Measurements from ENCODE around the gene SLC22A24. TPM values are rescaled to one million over a fixed set of nuclear protein-coding genes. Genes with fewer than 3 reads are reported as not detected.

Gene SLC22A24
- total and polyA plus RNA-seq, 12 donors = not detected

DNA sequence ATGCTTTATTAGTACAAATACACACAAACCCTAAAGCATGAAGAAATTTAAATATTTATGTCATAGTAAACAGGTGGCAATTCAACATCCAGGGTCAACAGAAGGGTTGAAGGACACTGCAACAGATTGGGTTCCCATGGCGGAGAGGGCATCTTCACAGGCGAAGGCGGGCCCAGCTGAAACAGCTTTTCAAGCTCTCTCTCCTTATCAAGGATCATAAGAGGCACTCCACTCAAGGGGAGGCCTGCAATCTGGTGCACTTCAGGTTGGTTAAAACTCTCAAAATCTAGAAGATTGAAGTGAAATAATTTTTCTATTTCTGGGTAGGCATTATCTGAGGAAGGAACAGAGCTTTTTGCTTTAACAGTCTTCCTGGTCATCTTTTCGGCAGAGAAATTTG is 111.6 kb downstream of the SLC22A24 start:
- peaks cover 0 to 27% (median 0%) of the 10 kb centered on the region in 7 donors for H3K27me3 ChIP-seq
- WGBS, 2 donors = 88% methylated on average over 4 of the region's 4 CpGs
- H3K27ac ChIP-seq = no peak overlapping the region
- DNase-seq (no peak), ATAC-seq (no peak)
- H3K36me3 ChIP-seq = no peaks in the 10 kb centered on the region
- intact Hi-C loops (cut with DNase I) = loop anchor here in 6 of 10 donors (5.0 to 10.0 kb wide), 3 partner anchors 180 to 602 kb away; no protein-coding TSS in a partner anchor
- TF ChIP-seq, protein P1, sequence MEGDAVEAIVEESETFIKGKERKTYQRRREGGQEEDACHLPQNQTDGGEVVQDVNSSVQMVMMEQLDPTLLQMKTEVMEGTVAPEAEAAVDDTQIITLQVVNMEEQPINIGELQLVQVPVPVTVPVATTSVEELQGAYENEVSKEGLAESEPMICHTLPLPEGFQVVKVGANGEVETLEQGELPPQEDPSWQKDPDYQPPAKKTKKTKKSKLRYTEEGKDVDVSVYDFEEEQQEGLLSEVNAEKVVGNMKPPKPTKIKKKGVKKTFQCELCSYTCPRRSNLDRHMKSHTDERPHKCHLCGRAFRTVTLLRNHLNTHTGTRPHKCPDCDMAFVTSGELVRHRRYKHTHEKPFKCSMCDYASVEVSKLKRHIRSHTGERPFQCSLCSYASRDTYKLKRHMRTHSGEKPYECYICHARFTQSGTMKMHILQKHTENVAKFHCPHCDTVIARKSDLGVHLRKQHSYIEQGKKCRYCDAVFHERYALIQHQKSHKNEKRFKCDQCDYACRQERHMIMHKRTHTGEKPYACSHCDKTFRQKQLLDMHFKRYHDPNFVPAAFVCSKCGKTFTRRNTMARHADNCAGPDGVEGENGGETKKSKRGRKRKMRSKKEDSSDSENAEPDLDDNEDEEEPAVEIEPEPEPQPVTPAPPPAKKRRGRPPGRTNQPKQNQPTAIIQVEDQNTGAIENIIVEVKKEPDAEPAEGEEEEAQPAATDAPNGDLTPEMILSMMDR (IDR thresholded peaks at IDR 0.05) = no peak
- no peak overlapping the region for H3K4me3 ChIP-seq
- H3K4me1 ChIP-seq = peaks cover 0 to 3% (median 0%) of the 10 kb centered on the region in 9 donors
- peaks cover 0 to 9% (median 0%) of the 10 kb centered on the region in 11 donors for H3K9me3 ChIP-seq

Other genes with a start within 250 kb of the SLC22A24 start
- gene CHRM1, start 222.9 kb downstream of the SLC22A24 start, total RNA-seq = not detected
- gene CHRM1, start 222.9 kb downstream of the SLC22A24 start, polyA plus RNA-seq = not detected
- gene SLC22A6, start 159.3 kb downstream of the SLC22A24 start, total RNA-seq = not detected
- gene SLC22A6, start 159.3 kb downstream of the SLC22A24 start, polyA plus RNA-seq = not detected
- not detected for gene SLC22A8, start 128.4 kb downstream of the SLC22A24 start, total RNA-seq
- gene SLC22A8, start 128.4 kb downstream of the SLC22A24 start, polyA plus RNA-seq = not detected
- not detected for gene SLC22A25, start 99.4 kb upstream of the SLC22A24 start, total RNA-seq
- not detected for gene SLC22A25, start 99.4 kb upstream of the SLC22A24 start, polyA plus RNA-seq
- not detected for gene SLC22A9, start 225.6 kb upstream of the SLC22A24 start, total RNA-seq
- gene SLC22A9, start 225.6 kb upstream of the SLC22A24 start, polyA plus RNA-seq = not detected

Data from heart right ventricle (tissue), 16 donors.